Cardiac fibroblast (primary cell): ENCODE results near the gene TMEM185B.
"Not testable (repeated sequence)": the region's sequence is repeated elsewhere in the genome, so short reads cannot be mapped to it uniquely, and the experiment has no call there.

Experiments used
- DNase-seq, 2 donors: peaks; one replicate each; pipeline versions ENCODE4 v3.0.0 to v3.0.0-alpha.2; 2010; ENCODE audit warnings: low read depth in 2 of 2
- H3K4me3 ChIP-seq, 2 donors: replicated peaks in 1 of 2; 1 replicate in 1 of 2; 2 replicates in 1 of 2; pipeline ENCODE4 v1.5.1; 2011; ENCODE audit warnings: low read depth in 2 of 2, low read length in 2 of 2, mild to moderate bottlenecking in 2 of 2, moderate library complexity in 1 of 2
- CTCF ChIP-seq: IDR thresholded peaks from one replicate; pipeline ENCODE4 v1.5.1; 2011; ENCODE audit warnings: low read depth, mild to moderate bottlenecking, low read length, inconsistent platforms

Gene TMEM185B

GRCh38 chr2:120262761-120263428, 39.7 kb upstream of the TMEM185B start:
- peak; percentile 66 to 72 for DNase-seq
- H3K4me3 ChIP-seq, result no peak overlapping the region
- no peak for TF ChIP-seq CTCF

DNA sequence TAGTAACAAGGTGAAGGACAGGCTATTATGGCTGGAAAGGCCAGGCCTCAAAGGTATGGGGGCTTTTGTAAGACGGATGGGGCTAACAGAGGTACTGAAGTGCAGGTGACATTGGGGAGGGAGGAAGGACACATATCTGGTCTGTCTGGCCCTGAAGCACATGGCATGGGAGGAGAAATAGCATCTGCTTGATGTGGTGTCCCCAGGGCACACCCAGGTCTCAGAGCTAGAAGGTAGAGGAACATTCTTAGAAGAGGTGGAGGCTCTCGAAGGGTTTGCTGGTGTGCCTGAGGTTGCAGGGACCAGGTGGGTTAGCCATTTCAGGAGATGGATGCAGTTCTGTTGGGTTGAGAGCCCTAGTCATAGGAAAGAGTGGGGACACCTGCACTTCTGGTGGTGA, 39.0 kb upstream of the TMEM185B start:
- TF ChIP-seq CTCF, result no peak
- no peak for DNase-seq
- no peak overlapping the region for H3K4me3 ChIP-seq

DNA sequence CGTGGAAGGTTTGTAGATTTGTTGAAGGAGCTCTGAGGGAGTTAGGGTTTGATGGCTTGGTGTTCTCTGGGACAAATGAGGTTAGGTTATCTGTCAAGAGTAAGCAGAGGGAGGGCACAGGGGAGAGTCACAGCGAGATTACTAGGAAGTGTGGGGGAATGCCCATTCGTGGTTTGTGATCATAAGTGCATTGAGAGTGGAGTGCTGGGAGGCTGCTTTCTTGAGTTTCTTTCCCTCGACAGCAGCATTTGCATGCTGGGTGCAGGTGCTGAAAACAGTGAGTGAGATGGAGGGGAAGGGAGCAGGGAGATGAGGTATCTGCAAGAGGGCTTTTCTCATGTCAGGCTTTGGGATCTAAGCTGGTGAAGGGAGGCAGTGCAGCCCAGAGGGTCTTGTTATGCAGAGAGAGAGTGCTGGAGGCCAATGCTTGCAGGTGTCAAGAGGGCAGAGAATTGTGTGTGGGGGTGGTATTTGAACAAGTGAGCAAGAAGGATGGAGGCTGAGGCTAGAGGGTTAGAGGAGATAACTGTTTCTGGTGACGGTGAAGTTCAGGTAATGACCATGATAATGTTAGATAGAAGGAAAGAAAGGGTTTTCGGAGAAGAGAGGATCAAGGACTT, 38.3 kb upstream of the TMEM185B start:
- no peak overlapping the region for H3K4me3 ChIP-seq
- DNase-seq, result no peak
- no peak for TF ChIP-seq CTCF

- no peak for TF ChIP-seq CTCF
- DNase-seq, result no peak
- no peak overlapping the region for H3K4me3 ChIP-seq
These were observed 37.5 kb upstream of the TMEM185B start for GRCh38 chr2:120260736-120261135.

GRCh38 chr2:120259939-120260338, 36.7 kb upstream of the TMEM185B start:
- H3K4me3 ChIP-seq, DNase-seq: not testable (repeated sequence)

DNA sequence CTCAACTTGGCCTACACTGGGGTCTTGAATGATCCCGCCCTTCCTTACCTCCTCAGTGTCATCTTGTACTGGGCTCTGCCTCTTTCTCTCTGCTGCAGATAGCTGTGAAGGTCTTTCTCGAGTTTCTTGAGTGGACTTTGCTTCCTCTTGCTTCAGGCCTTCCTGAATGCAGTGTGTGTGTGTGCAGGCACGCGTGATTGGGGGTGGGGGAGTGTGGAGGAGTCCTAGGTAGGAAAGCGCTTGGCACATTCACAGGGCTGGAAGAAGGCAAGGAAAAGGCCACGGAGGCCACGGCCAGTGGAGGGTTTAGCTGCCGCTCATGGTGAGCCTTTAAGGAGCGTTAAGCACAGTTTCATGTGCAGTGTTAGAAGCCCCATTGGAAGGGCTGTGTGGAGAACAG, 35.0 kb upstream of the TMEM185B start:
- no peak for DNase-seq
- TF ChIP-seq CTCF, result no peak
- H3K4me3 ChIP-seq, result no peak overlapping the region

- no peak overlapping the region for H3K4me3 ChIP-seq
- TF ChIP-seq CTCF, result no peak
- DNase-seq, result peak in 1 of 2 donors; percentile 44
These were observed 34.3 kb upstream of the TMEM185B start for GRCh38 chr2:120257522-120257921.
